Fibroblast of pulmonary artery (primary cell): ENCODE results near the gene TECR.
"Not testable (repeated sequence)": the region's sequence is repeated elsewhere in the genome, so short reads cannot be mapped to it uniquely, and the experiment has no call there.

ENCODE experiments used
- DNase-seq: peaks from one replicate; pipeline ENCODE4 v3.0.0-alpha.2; 2010; ENCODE audit warnings: low read depth
- H3K4me3 ChIP-seq: replicated peaks from 2 replicates; pipeline ENCODE4 v1.5.1; 2011; ENCODE audit warnings: low read depth, mild to moderate bottlenecking, control low read depth, low read length, moderate library complexity
- TF ChIP-seq, protein P1 (sequence below): IDR thresholded peaks from 2 replicates; pipeline ENCODE4 v1.5.1; 2011; ENCODE audit warnings: mild to moderate bottlenecking, control low read depth, low read length, inconsistent platforms; ENCODE audit errors: missing control alignments

The TECR gene

DNA sequence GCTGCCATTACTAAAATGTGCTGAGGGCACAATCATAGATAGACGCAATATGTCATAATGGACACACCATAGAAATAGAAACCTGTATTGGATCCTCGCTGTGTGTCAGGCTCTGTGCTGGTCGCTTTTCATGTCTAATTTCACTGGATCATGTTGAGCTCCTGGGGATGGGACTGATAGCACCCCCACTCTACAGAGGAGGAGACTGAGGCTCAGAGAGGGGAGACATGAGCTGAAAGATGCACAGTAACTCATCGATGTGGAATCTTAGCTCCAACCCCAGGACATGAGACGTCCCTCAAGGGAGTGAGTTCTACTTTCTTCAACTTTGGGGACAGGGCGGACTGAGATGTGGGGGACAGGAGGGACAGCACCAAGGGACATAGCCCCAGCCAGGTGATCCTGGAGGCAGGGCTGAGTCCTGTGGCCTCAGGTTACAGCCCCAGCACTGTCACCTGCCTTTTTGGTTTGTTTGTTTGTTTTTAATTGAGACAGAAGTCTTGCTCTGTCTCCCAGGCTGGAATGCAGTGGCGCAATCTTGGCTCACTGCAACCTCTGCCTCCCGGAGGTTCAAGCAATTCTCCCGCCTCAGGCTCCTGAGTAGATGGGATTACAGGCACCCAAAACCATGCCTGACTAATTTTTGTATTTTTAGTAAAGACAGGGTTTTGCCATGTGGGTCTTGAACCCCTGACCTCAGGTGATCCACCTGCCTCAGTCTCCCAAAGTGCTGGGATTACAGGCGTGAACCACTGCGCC lies 26.9 kb upstream of the TECR start:
- TF ChIP-seq, protein P1, sequence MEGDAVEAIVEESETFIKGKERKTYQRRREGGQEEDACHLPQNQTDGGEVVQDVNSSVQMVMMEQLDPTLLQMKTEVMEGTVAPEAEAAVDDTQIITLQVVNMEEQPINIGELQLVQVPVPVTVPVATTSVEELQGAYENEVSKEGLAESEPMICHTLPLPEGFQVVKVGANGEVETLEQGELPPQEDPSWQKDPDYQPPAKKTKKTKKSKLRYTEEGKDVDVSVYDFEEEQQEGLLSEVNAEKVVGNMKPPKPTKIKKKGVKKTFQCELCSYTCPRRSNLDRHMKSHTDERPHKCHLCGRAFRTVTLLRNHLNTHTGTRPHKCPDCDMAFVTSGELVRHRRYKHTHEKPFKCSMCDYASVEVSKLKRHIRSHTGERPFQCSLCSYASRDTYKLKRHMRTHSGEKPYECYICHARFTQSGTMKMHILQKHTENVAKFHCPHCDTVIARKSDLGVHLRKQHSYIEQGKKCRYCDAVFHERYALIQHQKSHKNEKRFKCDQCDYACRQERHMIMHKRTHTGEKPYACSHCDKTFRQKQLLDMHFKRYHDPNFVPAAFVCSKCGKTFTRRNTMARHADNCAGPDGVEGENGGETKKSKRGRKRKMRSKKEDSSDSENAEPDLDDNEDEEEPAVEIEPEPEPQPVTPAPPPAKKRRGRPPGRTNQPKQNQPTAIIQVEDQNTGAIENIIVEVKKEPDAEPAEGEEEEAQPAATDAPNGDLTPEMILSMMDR = no peak
- no peak overlapping the region for H3K4me3 ChIP-seq
- peak; percentile 43 for DNase-seq

DNA sequence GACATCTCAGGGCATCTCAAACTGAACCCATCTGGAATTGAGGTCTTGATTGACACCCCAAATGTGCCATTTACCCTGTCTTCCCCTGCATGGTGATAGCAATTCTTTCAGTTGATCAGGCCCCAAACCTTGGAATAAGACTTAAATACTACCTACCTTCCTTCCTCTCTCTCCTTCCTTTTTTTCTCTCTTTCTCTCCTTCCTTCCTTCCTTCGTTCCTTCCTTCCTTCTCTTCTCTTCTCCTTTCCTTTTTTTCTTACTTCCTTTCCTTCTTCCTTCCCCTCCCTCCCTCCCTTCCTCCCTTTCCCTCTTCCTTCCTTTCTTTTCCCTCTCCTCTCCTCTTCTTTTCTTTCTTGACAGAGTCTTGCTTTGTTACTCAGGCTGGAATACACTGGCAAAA lies 26.1 kb upstream of the TECR start:
- DNase-seq = no peak
- TF ChIP-seq, protein P1 = no peak
- H3K4me3 ChIP-seq = no peak overlapping the region

DNA sequence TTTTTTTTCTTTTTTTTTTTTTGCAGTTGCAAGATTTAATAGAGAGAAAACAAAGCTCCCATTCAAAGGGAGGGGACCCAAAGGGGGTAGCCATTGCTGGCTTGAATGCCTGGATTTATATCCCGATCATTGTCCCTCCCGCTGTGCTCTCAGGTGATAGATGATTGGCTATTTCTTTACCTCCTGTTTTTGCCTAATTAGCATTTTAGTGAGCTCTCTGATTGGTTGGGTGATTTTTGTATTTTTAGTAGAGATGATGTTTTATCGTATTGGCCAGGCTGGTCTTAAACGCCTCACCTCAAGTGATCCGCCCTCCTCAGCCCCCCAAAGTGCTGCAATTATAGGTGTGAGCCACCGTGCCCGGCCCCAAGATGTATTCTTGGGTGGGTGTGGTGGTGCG lies 24.8 kb upstream of the TECR start:
- H3K4me3 ChIP-seq, DNase-seq: not testable (repeated sequence)

DNA sequence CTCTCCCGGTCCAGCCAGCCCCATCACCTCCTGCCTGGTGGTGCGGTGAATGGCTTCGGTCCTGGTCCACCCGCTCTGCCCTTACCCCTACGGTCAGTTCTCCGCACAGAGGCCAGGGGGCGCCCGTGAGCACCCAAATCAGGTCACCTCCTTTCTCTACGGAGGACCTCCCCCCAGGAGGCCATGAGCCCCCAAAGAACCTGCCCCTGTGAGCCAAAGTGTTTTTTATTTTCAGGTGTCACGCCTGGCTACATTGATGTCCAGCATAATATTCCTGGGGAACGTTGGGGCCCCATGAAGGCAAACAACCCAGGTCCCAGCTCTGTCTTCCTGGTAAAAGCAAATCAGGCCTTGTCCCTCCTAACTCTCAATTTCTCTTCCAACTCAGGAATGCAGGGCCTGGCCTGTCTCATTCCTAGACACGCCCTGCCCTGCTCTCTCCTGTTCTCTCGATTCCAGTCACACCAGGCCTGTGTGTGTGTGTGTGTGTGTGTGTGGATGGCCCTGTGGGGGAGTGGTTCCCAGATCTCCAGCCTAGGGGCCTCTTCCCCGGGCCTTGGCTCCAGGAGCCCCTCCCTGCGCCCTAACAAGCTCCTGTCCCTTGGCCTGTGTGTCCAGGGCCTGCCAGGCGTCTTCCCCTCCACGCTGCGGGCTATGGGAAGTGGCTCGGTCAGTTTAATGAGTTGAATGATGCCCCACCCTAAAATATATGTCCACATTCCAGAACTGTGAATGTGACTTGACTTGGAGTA lies 23.7 kb upstream of the TECR start:
- peak; percentile 56 for DNase-seq
- H3K4me3 ChIP-seq = no peak overlapping the region
- TF ChIP-seq, protein P1 = peak; percentile 65

DNA sequence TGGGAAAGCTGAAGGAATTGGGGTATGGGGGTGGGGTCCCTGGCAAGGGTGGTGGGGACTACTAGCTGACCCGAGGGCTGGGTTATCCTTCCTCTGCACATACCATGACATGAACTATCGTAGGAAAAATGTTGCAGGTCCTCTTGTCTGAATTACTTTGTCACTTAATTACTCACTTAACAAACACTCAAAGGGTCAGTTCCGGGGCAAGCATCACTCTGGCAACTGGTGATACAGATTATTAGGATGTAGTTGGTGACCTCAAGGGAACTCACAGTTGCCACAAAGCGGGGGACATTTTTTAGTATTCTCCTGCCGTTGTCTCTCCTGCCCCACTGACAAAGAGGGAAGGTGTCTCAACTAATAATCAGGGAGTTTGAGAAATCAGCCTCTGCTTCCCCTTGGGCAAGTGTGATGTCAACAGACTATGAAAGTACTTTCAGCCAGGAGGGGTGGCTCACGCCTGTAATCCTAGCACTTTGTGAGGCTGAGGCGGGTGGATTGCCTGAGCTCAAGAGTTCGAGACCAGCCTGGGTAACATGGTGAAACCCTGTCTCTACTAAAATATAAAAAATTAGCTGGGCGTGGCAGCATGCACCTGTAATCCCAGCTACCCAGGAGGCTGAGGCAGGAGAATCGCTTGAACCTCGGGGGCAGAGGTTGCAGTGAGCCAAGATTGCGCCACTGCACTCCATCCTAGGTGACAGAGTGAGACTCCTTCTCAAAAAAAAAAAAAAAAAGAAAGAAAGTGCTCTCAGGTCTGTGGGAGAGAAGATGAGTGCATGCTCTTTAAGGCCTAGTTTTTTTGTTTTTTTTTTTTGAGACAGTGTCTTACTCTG lies 21.5 kb upstream of the TECR start:
- H3K4me3 ChIP-seq = no peak overlapping the region
- peak; percentile 51 for DNase-seq
- TF ChIP-seq, protein P1 = no peak

DNA sequence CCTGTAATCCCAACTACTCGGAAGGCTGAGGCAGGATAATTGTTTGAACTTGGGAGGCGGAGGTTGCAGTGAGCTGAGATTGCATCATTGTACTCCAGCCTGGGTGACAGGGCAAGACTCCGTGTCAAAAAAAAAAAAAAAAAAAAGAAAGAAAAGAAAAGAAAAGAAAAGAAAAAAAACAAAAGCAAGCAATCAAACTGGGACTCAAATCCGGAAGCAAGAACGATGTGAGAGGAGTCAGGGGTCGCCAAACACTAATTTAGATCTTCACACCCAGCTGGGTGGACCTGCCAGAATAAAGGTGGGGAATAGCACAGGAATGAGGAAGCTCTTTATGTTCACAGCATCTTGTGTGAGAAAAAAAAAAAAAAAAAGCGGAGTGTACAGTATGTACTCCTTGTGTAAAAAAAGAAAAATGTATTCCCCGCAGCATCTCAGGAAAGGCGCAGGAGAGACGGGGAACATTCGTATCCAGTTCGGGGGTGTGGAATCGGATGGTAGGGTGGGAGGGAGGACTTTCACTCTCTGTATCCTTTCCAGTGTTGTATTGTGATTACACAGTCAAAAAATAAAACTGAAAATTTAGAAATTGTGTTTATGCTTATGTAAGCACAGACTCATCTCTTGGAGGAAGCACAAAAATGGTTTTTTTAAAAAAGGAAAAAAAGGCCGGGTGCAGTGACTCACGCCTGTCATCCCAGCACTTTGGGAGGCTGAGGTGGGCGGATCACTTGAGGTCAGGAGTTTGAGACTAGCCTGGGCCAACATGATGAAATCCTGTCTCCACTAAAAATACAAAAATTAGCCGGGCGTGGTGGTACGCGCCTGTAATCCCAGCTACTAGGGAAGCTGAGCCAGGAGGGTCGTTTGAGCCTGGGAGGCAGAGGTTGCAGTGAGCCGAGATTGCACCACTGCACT lies 18.8 kb upstream of the TECR start:
- TF ChIP-seq, protein P1 = no peak
- peak overlapping the region; percentile 29 for H3K4me3 ChIP-seq
- peak; percentile 83 for DNase-seq
